GM08714 (cell line): ENCODE measurements around the gene FBXO42.

Experiments
- H3K4me3 ChIP-seq: fragments of 200-500 bp; sonication (Bioruptor generic); 2 replicates; pipeline ENCODE4 v1.5.1; 2014; ENCODE audit warnings: mild to moderate bottlenecking, low read length, inconsistent platforms
- ZNF274 ChIP-seq: IDR thresholded peaks from 2 replicates; pipeline ENCODE4 v1.6.1; 2012; ENCODE audit warnings: mild to moderate bottlenecking, low read depth, low read length

Gene FBXO42

DNA sequence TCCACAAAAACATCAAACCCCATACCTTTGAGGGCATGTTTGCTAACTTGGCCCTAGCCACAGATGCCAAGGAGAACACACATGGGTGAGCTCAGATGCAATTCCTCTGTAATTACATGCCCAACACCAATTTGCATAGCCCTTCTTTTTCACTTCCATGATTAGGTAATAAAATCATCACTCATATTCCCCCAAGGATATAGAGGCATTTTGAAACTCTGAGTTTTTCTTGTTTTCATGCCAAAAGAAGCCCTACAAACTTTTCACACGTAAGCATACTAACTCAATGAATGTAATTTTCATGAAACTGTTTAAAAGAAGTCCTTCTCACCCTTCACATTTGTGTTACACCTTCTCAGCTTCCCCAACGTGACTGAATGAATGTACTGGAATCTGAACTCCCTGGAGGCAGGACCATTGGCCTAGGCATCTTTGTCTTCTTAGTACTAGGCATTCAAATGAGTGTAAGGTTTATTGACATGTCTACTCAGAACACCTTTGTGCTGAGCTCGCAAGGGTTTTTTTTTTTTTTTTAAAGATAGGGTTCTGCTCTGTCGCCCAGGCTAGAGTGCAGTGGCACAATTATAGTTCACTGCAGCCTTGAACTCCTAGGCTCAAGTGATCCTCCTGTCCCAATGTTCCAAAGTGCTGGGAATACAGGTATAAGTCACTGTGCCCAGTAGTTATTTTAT, 31.0 kb downstream of the FBXO42 start:
- no peak overlapping the region for H3K4me3 ChIP-seq
- TF ChIP-seq ZNF274: no peak

GRCh38 chr1:16318555-16318954, 33.7 kb downstream of the FBXO42 start:
- no peak overlapping the region for H3K4me3 ChIP-seq
- TF ChIP-seq ZNF274: no peak

DNA sequence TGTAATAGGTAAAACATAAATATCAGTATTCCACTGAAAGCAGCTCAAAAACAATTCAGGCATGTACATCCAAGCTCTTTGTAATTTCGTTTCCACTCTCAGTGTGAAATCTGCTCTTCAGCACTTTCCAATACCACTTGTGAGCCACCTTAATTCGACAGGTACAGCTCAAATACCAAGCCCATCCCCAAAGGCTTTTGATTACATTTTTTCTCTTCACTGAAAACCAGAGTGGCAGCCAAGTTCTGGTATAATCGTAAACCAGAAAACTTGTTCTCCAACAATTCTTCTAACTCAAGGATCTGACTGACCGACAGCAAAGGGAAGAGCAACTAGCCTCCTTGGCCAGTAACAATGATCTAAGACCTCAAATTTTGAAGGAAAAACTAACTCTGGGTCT, 36.8 kb downstream of the FBXO42 start:
- no peak overlapping the region for H3K4me3 ChIP-seq
- TF ChIP-seq ZNF274: no peak

DNA sequence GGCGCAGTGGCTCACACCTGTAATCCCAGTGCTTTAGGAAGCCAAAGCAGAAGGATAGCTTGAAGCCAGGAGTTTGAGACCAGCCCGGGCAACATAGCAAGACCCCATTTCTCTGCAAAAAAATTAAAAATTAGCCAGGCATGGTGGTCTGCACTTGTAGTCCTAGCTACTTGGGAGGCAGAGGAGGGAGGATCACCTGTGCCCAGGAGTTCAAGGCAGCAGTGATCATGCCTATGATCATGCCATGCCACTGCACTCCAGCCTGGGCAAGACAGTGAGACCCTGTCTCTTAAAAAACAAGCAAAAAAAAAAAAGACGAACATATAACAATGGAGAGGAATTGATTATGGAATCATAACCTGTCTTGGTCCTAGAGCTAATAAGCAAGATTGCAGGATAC, 45.1 kb downstream of the FBXO42 start:
- no peak overlapping the region for H3K4me3 ChIP-seq
- TF ChIP-seq ZNF274: no peak

DNA sequence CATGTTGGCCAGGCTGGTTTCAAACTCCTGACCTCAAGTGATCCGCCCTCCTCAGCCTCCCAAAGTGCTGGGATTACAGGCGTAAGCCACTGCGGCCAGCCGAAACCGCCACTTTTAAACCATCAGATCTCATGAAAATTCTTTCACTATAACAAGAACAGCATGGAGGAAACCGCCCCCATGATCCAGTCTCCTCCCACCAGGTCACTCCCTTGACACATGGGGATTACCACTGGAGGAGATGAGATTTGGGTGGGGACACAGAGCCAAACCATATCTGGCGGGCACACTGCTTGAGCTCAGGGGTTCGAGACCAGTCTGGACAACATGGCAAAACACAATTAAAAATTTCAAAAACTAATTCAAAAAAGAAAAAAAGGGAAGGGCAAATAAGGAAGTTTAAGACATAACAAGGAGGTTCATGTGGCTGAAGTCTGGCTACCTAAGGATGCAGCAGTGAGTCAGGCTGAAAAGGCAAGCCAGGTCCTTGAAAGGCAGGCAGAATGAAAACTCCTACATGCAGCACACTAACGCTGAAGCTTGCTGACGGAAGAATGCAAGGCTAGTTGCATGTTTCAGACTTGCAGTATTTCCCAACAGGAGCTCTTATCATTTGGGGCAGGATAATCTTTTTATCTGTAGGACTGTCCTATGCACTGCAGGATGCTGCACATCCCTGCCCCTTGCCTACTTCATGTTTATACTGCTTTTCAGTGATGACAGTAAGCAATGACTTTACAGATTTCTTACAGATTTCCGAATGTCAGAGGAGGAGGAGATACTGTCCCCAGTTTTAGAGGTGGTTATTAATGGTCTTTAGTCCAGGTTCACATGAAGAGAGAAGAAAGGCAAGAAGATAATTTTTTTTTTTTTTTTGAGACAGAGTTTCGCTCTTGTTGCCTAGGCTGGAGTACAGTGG, 49.3 kb downstream of the FBXO42 start:
- H3K4me3 ChIP-seq: no peak overlapping the region
- no peak for TF ChIP-seq ZNF274

GRCh38 chr1:16300436-16300835, 51.8 kb downstream of the FBXO42 start:
- TF ChIP-seq ZNF274: no peak

GRCh38 chr1:16298653-16299052, 53.6 kb downstream of the FBXO42 start:
- H3K4me3 ChIP-seq: no peak overlapping the region
- no peak for TF ChIP-seq ZNF274

More at GRCh38 chr1:16300436-16300835, 51.8 kb downstream of the FBXO42 start:
- no peak overlapping the region for H3K4me3 ChIP-seq

DNA sequence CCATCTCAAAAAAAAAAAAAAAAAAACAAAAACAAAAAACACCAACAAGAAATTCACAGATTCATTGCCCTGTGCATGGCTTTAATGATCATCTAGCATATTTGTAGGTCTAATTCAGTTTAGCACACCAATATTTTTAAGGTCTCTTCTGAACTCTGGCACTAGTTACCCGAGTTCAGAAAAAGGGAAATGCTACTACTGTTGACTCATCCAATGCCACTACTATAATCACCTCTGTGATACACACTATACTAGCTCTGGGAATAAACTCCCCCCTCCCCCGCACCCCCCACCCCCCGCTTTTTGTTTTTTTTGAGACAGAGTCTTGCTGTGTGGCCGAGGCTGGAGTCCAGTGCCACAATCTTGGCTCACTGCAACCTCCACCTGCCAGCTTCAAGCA, 55.6 kb downstream of the FBXO42 start:
- TF ChIP-seq ZNF274: no peak
- H3K4me3 ChIP-seq: no peak overlapping the region

DNA sequence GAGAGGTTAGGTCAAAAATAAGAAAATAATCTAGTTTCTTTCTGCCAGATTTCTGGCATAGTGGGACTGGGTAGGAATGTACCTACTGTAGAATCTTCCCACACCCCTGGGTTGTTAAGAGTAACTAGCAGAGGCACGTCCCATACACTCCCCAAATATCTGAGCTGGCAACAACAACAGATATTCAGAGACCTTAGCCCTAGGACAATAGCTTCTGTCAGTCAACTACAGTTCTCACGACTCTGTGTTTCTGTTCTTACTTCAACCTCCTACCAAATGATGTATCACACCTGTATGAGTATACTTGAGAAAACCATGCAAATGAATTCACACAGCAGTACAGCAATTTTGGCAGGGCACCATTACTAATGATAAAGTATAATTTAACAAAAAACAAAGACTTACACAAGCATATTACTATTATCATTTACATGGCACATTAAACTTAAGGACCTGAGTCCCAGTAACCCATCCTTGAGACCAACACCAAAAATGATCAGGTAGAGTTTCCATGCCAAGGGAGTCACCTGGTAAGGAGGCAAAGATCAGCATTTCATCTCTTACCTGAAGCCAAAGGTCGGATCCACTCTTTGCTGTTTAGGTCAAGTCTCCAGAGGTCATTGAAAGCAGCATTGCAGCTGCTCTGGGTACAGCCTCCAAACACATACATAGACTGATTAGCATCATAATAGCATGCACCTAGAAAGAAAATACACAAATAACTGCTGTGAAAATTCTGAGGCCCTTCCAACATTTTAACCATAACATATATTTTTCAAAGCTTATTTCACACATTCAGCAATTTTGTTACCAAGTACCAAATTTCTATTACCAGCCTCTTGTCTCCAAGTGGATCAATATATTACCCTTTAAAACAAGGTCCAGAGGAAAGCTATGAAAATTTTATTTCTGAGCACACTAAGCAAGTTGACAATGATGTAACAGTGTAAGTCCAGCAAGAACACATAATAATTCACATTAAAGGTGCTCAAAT, 57.8 kb downstream of the FBXO42 start:
- H3K4me3 ChIP-seq: no peak overlapping the region
- no peak for TF ChIP-seq ZNF274

DNA sequence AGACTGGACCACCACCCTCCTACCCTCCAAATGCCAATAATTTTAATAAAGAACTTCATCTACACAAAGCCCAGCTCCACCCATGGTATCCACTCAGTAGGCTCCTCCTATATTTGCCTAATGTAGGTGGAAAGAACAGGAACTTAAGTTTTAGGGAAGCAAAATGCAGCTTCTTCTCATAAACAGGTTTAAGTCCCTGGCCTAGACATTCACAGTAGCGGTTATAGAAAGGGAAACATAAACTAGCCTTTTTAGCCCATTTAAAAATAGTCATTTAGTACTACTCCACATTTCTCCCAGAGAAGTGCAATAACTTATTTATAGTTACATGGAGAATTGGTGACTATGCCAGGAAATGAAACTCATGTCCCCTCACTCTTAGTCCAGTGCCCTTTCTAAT, 58.7 kb downstream of the FBXO42 start:
- H3K4me3 ChIP-seq: no peak overlapping the region
- no peak for TF ChIP-seq ZNF274

- no peak overlapping the region for H3K4me3 ChIP-seq
- TF ChIP-seq ZNF274: no peak
Observed at GRCh38 chr1:16292739-16293138, 59.5 kb downstream of the FBXO42 start.

GRCh38 chr1:16289959-16290358, 62.3 kb downstream of the FBXO42 start:
- no peak overlapping the region for H3K4me3 ChIP-seq
- no peak for TF ChIP-seq ZNF274

- H3K4me3 ChIP-seq: no peak overlapping the region
- TF ChIP-seq ZNF274: no peak
Observed at GRCh38 chr1:16286122-16286521, 66.2 kb downstream of the FBXO42 start.

- no peak overlapping the region for H3K4me3 ChIP-seq
- no peak for TF ChIP-seq ZNF274
Observed at GRCh38 chr1:16281765-16282164, 70.5 kb downstream of the FBXO42 start.
